Astrocyte (in vitro differentiated cells and primary cell): ENCODE data around the gene VDAC1.

Experiments
- CTCF ChIP-seq: IDR thresholded peaks from 2 replicates; pipeline ENCODE4 v1.5.1; 2011; ENCODE audit warnings: low read depth, mild to moderate bottlenecking, inconsistent platforms, low read length, moderate library complexity; ENCODE audit not compliant: insufficient read depth
- EZH2 ChIP-seq: IDR thresholded peaks from 2 replicates; pipeline ENCODE4 v1.6.1; 2012; ENCODE audit warnings: mild to moderate bottlenecking, low read length, inconsistent platforms; ENCODE audit not compliant: insufficient read depth

DNA sequence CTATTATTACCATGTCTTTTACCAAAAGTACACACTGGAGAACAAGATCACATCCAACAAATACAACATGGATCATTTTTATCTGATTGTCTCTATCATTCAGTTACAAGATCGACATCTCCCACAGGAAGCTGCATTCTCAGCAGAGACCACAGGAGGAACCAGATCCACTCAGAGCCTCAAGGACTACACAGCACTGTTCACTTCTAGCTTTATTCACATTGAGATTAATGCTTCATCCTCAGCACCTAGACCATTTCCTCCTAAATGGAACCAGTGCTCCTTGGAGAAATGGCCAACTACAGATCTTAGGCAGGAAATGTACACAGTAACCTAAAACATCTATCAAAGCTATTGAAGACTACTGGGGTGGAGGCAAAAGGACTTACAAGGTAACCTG is 23.1 kb downstream of the VDAC1 start:
- TF ChIP-seq CTCF (no peak), EZH2 (no peak)
